NCI-H748 treated with DMSO at 0.1 percent for 48 hours (cell line): Measurements from ENCODE around the gene GAB4.

Source experiments
- DNase-seq: peaks from one replicate; lab custom pipeline; 2025; lab: John Stamatoyannopoulos, UW

The GAB4 gene

DNA sequence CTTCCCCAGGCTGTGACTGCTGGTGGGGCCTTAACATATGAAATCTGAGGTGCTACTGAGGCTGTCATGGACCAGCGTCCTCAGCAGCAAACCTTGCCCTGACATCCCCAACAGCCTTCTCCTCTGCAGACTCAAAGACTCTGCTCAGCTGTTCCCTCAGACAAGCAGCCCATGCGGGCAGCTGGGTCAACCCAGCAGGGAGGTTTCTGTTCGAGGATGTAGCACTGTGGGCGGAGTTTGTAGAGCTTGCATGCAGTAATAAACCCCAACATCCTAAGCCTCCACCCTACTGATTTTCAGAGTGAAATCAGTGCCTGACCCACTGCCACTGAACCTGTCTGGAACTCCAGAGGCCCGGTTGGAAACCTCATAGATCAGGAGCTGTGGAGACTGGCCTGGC lies 94.0 kb downstream of the GAB4 start:
- no peak for DNase-seq

DNA sequence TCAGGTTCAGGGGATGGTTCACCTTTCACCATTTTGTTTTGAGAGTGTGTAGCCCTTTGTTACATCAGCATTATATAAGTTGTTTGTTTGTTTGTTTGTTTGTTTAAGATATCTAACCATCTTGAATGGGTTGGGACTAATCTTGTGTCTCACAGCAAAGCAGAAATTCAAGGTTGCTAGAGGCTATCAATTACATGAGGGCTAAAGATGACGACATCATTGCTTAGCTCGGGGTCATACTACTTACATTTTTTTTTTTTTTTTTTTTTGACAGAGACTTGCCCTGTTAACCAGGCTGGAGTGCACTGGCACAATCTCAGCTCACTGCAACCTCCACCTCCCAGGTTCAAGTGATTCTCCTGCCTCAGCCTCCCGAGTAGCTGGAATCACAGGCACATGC lies 95.7 kb downstream of the GAB4 start:
- no peak for DNase-seq
